Measurements from ENCODE around the gene NAV3.

The NAV3 gene

GRCh38 chr12:78081590-78082314, 251.1 kb downstream of the NAV3 start:
- peaks cover 6% of the 10 kb centered on the region; the same call in 1 of the 2 replicates for H3K4me1 ChIP-seq (ENCODE audit: low read length)
- no peaks in the 10 kb centered on the region for H3K36me3 ChIP-seq (replicated peaks; ENCODE audit: low read depth, low read length)
- H3K27me3 ChIP-seq (ENCODE audit: low read depth, low read length), result no peaks in the 10 kb centered on the region
- H2AFZ ChIP-seq (ENCODE audit: low read depth, low read length), result no peak overlapping the region
- no peak overlapping the region for H3K4me3 ChIP-seq (ENCODE audit: low read length)
- no peak for TF ChIP-seq CTCF (IDR thresholded peaks at IDR 0.05; ENCODE audit: low read depth, low read length)
- no peak for TF ChIP-seq EZH2phosphoT487 (IDR thresholded peaks at IDR 0.05; ENCODE audit: low read depth)
- H3K27ac ChIP-seq (ENCODE audit: low read length), result no peak overlapping the region
- H3K79me2 ChIP-seq (ENCODE audit: low read length), result no peaks in the 10 kb centered on the region
- H3K9ac ChIP-seq (ENCODE audit: low read length), result no peak overlapping the region
- no peak overlapping the region for H3K4me2 ChIP-seq (ENCODE audit: low read length)
- no peaks in the 10 kb centered on the region for H4K20me1 ChIP-seq (ENCODE audit: insufficient read depth, low read length)
- H3K9me3 ChIP-seq (ENCODE audit: insufficient read depth, low read length), result no peaks in the 10 kb centered on the region

GRCh38 chr12:78085542-78086182, 255.0 kb downstream of the NAV3 start:
- Histone ChIP-seq H2AFZ (ENCODE audit: low read depth, low read length) (no peak overlapping the region), H3K4me1 (ENCODE audit: low read length) (peaks cover 11% of the 10 kb centered on the region), H3K27ac (ENCODE audit: low read length) (no peak overlapping the region), H3K79me2 (ENCODE audit: low read length) (no peaks in the 10 kb centered on the region), H3K4me3 (ENCODE audit: low read length) (no peak overlapping the region), H4K20me1 (ENCODE audit: insufficient read depth, low read length) (no peaks in the 10 kb centered on the region), H3K36me3 (replicated peaks; ENCODE audit: low read depth, low read length) (no peaks in the 10 kb centered on the region), H3K27me3 (ENCODE audit: low read depth, low read length) (no peaks in the 10 kb centered on the region), H3K9ac (ENCODE audit: low read length) (no peak overlapping the region), H3K4me2 (ENCODE audit: low read length) (no peak overlapping the region), H3K9me3 (ENCODE audit: insufficient read depth, low read length) (no peaks in the 10 kb centered on the region)
- TF ChIP-seq CTCF (IDR thresholded peaks at IDR 0.05; ENCODE audit: low read depth, low read length) (no peak), EZH2phosphoT487 (IDR thresholded peaks at IDR 0.05; ENCODE audit: low read depth) (no peak)

- no peak overlapping the region for H3K9ac ChIP-seq (ENCODE audit: low read length)
- TF ChIP-seq EZH2phosphoT487 (IDR thresholded peaks at IDR 0.05; ENCODE audit: low read depth) (no peak), CTCF (IDR thresholded peaks at IDR 0.05; ENCODE audit: low read depth, low read length) (no peak; the same call in 1 of the 2 replicates)
- H3K27ac ChIP-seq (ENCODE audit: low read length), result no peak overlapping the region
- H4K20me1 ChIP-seq (ENCODE audit: insufficient read depth, low read length), result no peaks in the 10 kb centered on the region
- H3K79me2 ChIP-seq (ENCODE audit: low read length), result no peaks in the 10 kb centered on the region
- no peaks in the 10 kb centered on the region for H3K27me3 ChIP-seq (ENCODE audit: low read depth, low read length)
- no peak overlapping the region for H3K4me3 ChIP-seq (ENCODE audit: low read length)
- H3K36me3 ChIP-seq (replicated peaks; ENCODE audit: low read depth, low read length), result no peaks in the 10 kb centered on the region
- H3K4me2 ChIP-seq (ENCODE audit: low read length), result no peak overlapping the region
- no peak overlapping the region for H2AFZ ChIP-seq (ENCODE audit: low read depth, low read length)
- peaks cover 9% of the 10 kb centered on the region for H3K4me1 ChIP-seq (ENCODE audit: low read length)
- no peaks in the 10 kb centered on the region for H3K9me3 ChIP-seq (ENCODE audit: insufficient read depth, low read length)
Measured at GRCh38 chr12:78086553-78087362, 256.1 kb downstream of the NAV3 start.

GRCh38 chr12:78087363-78087675, 256.6 kb downstream of the NAV3 start:
- Histone ChIP-seq H3K4me1 (ENCODE audit: low read length) (peaks cover 5% of the 10 kb centered on the region), H3K36me3 (replicated peaks; ENCODE audit: low read depth, low read length) (no peaks in the 10 kb centered on the region), H4K20me1 (ENCODE audit: insufficient read depth, low read length) (no peaks in the 10 kb centered on the region), H3K9ac (ENCODE audit: low read length) (no peak overlapping the region), H2AFZ (ENCODE audit: low read depth, low read length) (no peak overlapping the region), H3K4me2 (ENCODE audit: low read length) (no peak overlapping the region), H3K9me3 (ENCODE audit: insufficient read depth, low read length) (no peaks in the 10 kb centered on the region), H3K79me2 (ENCODE audit: low read length) (no peaks in the 10 kb centered on the region), H3K4me3 (ENCODE audit: low read length) (no peak overlapping the region), H3K27me3 (ENCODE audit: low read depth, low read length) (no peaks in the 10 kb centered on the region), H3K27ac (ENCODE audit: low read length) (no peak overlapping the region)
- TF ChIP-seq EZH2phosphoT487 (IDR thresholded peaks at IDR 0.05; ENCODE audit: low read depth), result no peak
- TF ChIP-seq CTCF (IDR thresholded peaks at IDR 0.05; ENCODE audit: low read depth, low read length), result no peak

Data from OCI-LY3 (cell line).